ENCODE results near the gene PRAMEF11.
"Not testable (repeated sequence)": the region's sequence is repeated elsewhere in the genome, so short reads cannot be mapped to it uniquely, and the experiment has no call there.

The PRAMEF11 gene

GRCh38 chr1:12799730-12800129 lies 31.5 kb downstream of the PRAMEF11 start:
- TF ChIP-seq, protein P1, sequence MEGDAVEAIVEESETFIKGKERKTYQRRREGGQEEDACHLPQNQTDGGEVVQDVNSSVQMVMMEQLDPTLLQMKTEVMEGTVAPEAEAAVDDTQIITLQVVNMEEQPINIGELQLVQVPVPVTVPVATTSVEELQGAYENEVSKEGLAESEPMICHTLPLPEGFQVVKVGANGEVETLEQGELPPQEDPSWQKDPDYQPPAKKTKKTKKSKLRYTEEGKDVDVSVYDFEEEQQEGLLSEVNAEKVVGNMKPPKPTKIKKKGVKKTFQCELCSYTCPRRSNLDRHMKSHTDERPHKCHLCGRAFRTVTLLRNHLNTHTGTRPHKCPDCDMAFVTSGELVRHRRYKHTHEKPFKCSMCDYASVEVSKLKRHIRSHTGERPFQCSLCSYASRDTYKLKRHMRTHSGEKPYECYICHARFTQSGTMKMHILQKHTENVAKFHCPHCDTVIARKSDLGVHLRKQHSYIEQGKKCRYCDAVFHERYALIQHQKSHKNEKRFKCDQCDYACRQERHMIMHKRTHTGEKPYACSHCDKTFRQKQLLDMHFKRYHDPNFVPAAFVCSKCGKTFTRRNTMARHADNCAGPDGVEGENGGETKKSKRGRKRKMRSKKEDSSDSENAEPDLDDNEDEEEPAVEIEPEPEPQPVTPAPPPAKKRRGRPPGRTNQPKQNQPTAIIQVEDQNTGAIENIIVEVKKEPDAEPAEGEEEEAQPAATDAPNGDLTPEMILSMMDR (IDR thresholded peaks at IDR 0.05; ENCODE audit: extremely low read depth, missing control alignments) = no peak
- no peak for DNase-seq (ENCODE audit: low spot score)

GRCh38 chr1:12798911-12799310 lies 32.3 kb downstream of the PRAMEF11 start:
- TF ChIP-seq, protein P1 (IDR thresholded peaks at IDR 0.05; ENCODE audit: extremely low read depth, missing control alignments) = no peak
- DNase-seq (ENCODE audit: low spot score) = no peak

GRCh38 chr1:12791097-12791496 lies 40.1 kb downstream of the PRAMEF11 start, which contains the start of gene PRAMEF1:
PRAMEF1 (plus strand) TSS chr1:12791397; CDS start chr1:12793228, 1,831 bp downstream.
- not testable (repeated sequence) for DNase-seq (ENCODE audit: low spot score)

DNA sequence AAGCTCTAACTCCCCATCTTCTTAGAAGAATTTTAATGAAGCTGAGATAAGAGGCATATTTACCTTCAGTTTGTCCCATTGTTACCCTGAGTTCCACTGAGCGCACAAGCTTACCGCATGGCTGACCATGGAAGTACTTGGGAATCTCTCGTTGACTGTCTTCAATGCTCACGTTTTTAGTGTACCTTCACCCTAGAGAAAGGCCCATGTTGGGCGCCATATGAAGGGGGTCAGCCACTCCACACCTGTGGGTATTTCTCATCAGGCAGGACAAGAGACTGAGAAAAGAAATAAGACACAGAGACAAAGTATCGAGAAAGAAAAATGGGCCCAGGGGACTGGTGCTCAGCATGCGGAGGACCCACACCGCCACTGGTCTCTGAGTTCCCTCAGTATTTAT lies 46.5 kb downstream of the PRAMEF11 start:
- not testable (repeated sequence) for DNase-seq (ENCODE audit: low spot score)

GRCh38 chr1:12783783-12784182 lies 47.4 kb downstream of the PRAMEF11 start:
- not testable (repeated sequence) for DNase-seq (ENCODE audit: low spot score)

DNA sequence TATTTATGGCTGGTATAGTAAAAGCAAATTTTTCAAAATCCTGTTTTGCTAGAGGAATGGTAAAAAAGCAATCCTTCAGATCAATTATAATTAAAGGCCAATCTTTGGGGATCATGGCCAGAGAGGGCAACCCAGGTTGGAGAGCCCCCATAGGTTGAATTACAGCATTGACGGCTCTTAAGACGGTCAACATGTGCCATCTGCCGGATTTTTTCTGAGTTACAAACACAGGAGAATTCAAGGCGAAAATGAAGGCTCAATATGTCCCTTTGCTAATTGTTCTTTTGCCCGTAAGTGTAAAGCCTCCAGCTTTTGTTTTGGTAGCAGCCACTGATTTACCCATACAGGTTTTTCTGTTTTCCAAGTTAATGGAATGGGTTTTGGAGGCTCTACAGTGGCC lies 49.7 kb downstream of the PRAMEF11 start:
- DNase-seq (ENCODE audit: low spot score) = not testable (repeated sequence)

- DNase-seq (ENCODE audit: low spot score) = no peak
- TF ChIP-seq, protein P1 (IDR thresholded peaks at IDR 0.05; ENCODE audit: extremely low read depth, missing control alignments) = no peak
Measured at GRCh38 chr1:12778907-12779306, 52.3 kb downstream of the PRAMEF11 start.

DNA sequence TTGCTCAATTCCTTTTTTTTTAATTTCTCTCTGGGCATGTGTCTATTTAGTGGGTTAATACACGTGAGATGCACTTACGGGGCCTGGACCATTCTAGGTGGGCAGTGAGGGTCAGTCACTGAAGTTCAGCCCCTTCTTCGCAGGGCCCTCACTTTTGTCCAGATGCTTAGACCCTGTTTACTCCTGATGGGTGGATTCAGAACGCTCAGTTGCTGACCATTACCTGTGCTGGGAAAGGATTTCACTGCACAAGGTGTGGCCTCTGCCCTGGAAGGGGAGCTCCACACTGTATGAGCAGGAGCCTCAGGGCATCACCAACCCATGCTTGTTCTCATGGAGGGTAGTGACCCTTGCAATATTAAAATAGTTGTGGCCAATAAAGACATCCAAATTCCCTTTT lies 53.1 kb downstream of the PRAMEF11 start:
- DNase-seq (ENCODE audit: low spot score) = no peak
- TF ChIP-seq, protein P1 (IDR thresholded peaks at IDR 0.05; ENCODE audit: extremely low read depth, missing control alignments) = no peak

DNA sequence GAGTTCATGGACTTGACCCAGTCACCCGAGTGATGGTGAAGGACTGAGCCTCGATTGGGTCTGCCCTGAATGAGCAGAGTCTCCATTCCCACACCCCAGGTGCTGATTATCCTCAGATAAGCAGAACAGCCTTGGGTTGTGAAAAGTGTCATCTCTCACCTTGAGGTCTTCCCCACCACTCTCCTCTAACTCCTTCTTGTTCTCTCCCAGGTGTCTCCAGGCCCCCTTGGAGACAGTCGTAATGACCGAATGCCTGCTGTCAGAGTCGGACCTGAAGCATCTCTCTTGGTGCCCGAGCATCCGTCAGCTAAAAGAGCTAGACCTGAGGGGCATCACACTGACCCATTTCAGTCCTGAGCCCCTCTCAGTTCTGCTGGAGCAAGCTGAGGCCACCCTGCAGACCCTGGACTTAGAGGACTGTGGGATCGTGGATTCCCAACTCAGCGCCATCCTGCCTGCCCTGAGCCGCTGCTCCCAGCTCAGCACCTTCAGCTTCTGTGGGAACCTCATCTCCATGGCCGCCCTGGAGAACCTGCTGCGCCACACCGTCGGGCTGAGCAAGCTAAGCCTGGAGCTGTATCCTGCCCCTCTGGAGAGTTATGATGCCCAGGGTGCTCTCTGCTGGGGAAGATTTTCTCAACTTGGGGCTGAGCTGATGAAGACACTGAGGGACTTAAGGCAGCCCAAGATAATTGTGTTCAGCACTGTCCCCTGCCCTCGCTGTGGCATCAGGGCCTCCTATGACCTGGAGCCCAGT lies 54.2 kb downstream of the PRAMEF11 start:
- DNase-seq (ENCODE audit: low spot score) = no peak
- TF ChIP-seq, protein P1 (IDR thresholded peaks at IDR 0.05; ENCODE audit: extremely low read depth, missing control alignments) = no peak

DNA sequence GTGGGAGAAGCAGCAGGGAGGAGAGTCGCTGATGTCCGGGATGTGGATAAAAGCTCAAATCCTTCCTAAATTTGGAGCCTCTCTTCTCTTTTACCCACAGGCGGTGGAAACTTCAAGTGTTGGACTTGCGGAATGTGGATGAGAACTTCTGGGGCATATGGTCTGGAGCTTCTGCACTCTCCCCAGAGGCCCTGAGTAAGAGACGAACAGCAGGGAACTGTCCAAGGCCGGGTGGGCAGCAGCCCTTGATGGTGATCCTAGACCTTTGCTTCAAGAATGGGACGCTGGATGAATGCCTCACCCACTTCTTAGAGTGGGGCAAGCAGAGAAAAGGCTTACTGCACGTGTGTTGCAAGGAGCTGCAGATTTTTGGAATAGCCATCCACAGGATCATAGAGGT lies 55.8 kb downstream of the PRAMEF11 start:
- TF ChIP-seq, protein P1 (IDR thresholded peaks at IDR 0.05; ENCODE audit: extremely low read depth, missing control alignments) = no peak
- no peak for DNase-seq (ENCODE audit: low spot score)

All from GM20000 (cell line).